ENCODE data around the gene UGT1A4.

Gene UGT1A4

DNA sequence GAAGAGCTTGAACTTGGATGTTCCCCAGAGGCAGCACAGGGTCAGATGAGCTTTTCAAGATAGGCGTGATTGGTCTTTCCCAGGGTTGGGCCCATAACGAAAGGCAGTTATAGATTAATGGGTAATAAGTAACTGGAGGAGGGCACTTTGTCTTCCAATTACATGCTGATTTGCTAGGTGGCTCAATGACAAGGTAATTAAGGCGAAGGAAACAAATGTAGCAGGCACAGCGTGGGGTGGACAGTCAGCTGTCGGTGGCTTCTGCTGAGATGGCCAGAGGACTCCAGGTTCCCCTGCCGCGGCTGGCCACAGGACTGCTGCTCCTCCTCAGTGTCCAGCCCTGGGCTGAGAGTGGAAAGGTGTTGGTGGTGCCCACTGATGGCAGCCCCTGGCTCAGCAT is at the start of gene UGT1A4:
TSS of gene UGT1A4 (plus strand) at position 185 of the 400 bp plus-strand sequence. CDS start at position 270, 85 bp downstream.
- DNase-seq: no peak

DNA sequence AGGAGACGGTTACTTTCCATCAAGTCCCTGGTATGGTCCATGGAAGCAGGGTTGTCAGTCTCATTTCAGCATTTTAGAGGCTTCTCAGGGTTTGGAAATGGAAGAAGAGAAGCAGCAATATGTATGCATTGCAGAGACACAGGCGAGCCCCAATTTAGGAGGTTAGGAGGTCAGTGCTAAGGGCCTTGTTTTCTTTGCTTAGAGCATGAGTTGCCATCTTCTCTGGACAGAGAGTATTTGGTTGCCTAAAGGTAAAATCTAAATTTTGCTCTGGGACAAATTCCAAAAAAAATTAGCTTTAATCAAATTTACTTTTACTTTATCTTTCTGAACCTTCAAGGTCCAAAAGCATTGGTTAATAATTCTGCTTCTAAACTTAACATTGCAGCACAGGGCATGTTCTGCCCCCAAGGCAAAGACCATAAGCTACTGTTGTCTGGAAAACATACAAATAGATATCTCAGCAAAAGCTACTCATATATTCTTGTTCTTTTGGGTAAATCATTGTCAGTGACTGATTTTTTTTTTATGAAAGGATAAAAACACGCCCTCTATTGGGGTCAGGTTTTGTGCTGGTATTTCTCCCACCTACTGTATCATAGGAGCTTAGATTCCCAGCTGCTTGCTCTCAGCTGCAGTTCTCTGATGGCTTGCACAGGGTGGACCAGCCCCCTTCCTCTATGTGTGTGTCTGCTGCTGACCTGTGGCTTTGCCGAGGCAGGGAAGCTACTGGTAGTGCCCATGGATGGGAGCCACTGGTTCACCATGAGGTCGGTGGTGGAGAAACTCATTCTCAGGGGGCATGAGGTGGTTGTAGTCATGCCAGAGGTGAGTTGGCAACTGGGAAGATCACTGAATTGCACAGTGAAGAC is 47.0 kb upstream of the UGT1A4 start, which contains the start of gene UGT1A9:
TSS of gene UGT1A9 (plus strand) at position 609 of the 872 bp plus-strand sequence. CDS start at position 646, 37 bp downstream.
- no peak for DNase-seq

DNA sequence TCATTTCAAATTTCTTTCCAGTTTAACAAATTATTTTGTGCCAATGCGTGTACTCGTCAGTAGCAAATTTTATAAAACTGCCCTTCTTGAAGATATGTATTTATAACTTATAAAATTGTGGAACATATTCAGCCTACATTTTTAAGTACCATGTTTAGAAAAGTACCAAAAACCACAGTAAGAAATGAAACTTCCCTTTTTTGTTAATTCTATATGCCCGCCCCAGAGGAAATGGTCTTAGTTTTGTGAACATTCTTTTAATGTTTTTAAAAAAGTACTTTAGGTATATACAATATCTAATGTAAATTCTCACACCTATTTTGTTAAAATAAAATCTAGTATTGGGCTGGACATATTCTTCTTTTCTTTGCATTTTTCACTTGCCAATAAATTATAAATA is 45.6 kb upstream of the UGT1A4 start:
- no peak for DNase-seq

DNA sequence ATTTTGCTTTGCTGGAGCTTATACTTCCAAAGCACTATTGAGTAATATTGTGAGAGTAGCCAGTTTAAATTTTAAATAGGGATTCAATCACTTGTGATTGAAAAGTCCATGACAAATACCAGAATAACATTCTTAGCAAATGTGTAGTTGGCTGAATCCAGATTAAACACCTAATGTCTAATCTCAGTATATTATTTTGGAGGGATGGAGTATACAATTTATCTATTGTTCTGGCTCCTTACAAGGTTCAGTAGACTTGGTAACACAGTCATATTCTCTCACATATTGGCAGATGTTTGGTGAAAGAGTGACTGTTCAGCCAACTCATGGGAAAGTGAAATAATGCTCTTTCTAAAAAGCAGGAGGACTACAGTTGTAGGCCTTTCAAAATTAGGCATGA is 44.6 kb upstream of the UGT1A4 start:
- DNase-seq: no peak

DNA sequence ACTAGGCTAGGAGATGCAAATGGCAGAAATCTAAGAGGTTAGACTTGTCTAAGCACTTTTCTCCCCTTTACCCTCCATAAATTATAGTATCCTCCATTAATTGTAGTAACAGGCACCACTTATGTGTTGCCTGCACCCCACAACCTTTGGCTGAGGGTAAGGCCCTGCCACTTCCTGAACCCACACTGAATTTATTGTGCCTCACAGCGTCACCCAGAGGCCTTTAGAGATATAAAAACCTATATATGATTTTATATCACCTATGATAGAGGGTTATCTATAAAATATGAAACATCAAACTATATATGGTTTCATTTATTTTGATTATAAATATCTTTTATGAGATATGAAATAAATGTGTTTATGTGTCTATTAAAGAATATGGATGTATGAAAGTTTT is 44.2 kb upstream of the UGT1A4 start:
- no peak for DNase-seq

DNA sequence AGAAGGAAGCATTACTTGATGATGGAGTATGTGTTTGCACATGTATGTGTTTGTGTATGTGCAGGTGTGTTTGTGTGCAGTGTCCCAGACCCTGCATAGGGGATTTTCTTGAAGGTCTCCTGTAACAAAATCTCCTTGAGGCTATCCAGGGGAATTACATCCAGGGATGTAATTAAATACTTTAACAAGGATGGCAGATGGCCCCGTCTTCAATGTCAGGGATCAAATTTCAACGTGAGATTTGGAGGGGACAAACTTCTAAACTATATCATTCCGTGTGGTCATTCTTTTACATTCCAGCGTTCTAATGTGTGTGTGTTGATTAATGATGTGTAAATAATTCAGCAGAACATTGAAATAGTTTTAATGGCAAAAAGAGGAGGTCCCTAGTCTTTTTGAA is 43.5 kb upstream of the UGT1A4 start:
- DNase-seq: no peak

DNA sequence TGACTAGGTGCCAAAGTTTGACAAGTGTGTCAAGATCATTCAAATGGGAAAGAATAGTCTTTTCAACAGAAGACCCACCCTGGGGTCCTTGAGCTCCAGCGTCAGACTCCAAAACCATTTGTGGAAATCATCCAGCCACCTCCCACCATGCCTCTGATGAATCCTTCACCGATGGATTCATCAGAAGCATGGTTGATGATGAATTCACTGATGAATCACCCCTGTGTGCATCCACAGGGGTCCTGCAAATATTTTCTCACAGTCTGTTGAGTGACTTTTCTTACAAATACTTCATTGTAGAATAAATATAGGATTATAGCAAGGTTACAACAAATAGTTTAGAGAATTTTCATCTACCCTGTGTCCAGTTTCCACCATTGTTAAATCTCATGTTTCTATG is 42.5 kb upstream of the UGT1A4 start:
- no peak for DNase-seq

DNA sequence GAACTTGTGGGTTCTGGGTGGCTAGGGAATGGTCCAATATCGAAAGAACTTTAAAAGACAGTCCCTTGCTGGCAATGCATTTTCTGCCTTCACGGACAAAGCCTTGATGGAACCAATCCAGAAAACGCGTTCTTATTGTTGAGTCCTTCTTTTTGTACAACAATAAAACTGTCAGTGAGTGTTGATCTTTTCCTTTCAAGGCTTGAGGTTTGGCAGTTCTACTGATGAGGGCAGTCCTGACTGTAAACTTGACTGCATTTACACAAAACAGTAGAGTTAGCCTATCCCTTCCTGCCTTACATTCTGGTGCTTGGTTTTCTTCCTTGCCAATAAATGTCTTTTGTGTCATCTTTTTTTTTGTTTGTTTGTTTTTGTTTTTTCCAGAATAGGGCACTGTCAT is 39.3 kb upstream of the UGT1A4 start:
- DNase-seq: no peak

DNA sequence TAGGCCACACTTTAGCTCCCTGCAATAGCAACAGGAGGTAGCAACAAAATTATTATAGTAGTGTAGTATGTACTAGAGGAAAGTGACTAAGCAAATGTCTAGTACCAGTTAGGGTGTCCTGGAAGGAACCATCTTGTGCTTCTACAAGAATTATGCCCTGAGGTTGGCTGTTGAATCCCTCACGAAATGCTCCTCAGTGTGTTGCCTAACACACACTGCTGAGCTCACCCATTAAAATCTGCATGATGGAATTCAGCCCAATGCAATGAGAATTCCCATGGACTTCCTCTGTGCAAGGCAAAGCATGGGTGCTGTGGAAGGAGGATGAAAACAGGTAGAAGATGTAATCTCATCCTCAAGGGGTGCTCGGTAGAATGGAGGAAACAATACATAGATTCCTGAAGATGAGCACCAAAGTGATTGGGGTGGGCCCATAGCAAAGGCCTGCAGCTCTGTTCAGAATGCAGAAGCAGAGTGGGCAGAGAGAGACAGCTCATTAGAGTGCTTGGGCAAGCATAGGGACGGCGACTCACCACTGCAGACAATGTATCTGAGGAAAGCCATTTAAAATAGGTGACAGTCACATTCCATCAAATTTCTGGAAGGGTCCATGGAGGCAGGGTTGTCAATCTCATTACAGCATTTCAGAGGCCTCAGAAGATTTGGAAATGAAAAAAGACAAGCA is 38.0 kb upstream of the UGT1A4 start:
- no peak for DNase-seq

DNA sequence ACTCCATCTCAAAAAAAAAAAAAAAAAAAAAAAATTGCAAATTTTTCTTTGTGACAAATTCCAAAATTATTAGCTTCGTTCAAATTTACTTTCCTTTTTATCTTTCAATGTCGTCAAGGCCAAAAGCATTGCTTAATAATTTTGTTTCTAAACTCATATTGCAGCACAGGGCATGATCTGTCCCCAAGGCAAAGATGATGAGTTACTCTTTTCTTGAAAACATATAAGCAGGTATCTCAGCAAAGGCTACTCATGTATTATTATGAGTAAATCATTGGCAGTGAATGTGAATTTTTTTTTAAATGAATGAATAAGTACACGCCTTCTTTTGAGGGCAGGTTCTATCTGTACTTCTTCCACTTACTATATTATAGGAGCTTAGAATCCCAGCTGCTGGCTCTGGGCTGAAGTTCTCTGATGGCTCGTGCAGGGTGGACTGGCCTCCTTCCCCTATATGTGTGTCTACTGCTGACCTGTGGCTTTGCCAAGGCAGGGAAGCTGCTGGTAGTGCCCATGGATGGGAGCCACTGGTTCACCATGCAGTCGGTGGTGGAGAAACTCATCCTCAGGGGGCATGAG is 36.9 kb upstream of the UGT1A4 start, which contains the start of gene UGT1A7:
TSS of gene UGT1A7 (plus strand) at position 381 of the 579 bp plus-strand sequence. CDS start at position 418, 37 bp downstream.
- no peak for DNase-seq

DNA sequence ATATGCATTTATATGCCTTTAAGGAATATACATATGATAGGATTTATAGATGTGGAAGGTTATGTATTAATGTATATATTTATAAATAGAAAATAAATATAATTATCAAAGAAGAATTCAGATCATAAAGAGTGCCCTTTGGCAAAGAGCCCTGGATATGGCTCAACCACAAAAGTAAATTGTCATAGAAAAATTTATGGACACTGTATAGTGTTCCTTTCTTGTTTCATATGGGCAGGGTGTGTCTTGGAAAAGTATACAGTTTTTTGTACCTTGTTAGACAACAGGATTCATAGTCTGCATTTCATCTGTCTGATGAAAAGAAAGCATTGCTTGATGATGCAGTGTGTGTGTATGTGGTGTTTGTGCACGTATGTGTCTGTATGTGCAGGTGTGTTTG is 33.9 kb upstream of the UGT1A4 start:
- no peak for DNase-seq

DNA sequence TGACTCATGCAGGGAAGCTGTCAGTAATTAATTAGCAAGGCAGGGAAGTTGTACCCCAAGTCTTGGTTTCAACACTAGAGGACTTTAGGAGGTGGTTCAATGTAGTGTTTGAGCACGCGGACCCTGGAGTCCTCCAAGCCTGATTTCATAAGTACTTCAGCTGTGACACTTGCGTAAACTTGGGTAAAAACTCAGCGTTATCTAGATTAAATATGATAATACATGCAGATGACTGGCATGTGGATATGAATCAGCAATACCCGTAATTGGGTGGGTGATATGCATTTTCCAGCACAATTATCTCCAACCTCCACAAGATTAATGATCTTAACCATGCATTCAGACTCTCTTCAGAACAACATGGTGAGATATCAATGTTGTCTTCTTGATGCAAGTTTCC is 31.6 kb upstream of the UGT1A4 start:
- DNase-seq: no peak

DNA sequence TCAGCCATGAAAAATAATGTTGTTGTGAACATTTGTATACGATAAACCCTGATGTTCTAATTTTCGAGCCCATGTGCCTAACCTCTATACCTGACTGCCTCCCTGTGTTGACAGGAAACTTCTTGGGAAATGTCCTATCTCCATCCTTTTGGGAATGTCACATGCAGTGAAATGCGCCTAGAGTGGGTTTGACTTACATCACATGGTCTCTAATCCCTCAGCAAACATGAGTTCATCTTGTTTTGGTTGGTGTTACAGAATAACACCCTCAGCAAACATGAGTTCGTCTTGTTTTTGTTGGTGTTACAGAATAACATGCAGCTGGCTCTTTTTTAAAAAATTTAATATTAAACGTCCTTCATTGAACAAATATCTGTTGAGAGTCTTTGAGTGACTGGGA is 30.2 kb upstream of the UGT1A4 start:
- no peak for DNase-seq

DNA sequence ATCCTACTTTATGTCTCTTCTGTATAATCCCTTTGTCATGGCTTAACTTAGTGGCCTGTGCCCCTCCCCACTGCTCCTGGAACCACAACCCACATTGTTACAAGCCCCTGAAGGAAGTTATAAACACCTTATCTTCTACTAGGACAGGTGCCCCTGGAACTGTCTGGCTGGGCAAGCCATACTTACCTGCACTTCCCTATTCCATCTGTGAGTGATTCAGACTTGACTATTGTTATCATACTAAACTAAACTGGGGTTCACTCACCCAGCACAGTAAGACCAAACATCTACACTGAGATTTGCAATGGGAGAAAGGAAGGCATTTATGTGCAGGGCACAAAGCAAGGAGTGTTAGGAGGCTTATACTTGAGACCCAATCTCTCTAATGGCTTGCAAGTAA is 29.5 kb upstream of the UGT1A4 start:
- DNase-seq: no peak

DNA sequence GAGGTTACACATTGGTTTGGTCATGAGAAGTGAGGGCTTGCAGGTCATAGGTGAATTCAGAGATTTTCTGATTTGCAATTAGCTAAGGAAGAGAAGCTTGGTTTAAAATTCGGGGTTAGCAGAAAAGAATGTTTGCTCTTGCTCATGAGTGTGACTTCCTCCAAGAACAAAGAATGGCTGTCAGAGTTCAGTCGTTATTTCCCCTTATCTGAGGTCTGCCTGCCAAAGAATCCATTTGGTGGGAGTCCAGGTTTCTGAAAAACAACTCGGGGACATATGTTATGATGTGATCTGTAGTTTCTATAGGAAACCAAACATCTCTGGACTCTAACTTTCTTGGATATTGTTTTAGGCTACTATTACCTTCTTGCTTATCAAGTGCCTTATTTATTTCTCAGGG is 29.0 kb upstream of the UGT1A4 start:
- DNase-seq: no peak

DNA sequence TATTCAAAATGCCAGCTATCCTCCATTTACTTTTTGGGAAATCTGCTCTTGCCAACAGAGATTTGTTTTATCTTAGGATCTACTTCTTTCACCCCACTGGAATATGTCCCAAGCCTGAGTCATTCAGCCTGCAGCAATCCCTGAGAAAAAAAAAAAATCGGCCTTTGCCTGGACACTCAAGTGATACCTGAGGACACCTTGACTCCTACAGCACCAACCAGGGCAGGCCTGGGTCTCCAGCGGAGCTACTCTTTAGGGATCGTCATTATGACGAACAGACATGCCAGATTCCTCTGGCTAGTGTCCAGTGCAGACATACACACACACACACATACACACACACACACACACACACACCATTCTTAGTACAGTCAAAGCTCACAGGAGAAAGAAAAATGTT is 28.1 kb upstream of the UGT1A4 start:
- DNase-seq: no peak

DNA sequence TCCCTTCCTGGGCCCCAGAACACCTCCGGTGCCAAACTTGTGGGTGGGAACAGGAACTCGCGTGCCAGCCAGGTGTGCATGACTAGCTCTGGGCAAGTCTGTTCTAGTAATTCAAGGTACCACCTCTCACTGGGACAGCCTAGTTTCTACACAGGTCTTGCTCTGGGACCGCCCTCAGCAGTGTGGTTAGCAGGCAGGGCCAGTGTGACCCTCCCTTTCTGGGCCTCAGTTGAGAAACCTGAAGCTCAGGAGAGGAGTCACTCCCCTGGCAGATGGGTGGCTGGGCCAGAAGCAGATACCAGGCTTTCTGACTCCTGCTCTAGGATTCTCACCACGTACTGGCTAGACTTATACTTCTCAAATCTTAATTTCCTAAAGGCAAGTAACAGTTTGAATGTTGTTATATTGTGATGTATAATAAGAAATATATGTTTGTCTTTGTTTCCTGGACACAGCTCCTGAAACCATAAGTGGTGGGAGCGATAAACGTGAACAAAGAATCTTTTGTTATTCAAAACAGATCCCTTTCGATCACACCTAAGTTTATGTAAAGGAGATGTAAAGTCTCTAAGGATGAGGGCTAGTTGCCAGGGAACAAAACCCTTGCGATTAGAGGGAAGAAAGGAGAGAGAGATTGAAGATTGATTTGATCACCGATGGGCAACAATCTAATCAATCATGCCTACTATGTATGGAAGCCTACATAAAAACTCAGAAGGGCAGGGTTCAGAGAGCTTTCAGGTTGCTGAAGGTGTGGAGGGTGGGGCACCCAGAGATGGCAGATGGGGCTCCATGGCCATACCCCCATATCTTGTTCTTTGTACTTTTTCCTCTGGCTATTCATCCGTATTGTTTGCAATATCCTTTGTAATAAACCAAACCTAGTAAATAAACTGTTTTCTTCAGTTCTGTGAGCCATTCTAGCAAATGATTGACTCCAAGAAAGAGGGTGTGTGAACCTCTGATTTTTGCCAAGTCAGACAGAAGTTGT is 26.8 kb upstream of the UGT1A4 start:
- peak; percentile 26 for DNase-seq

DNA sequence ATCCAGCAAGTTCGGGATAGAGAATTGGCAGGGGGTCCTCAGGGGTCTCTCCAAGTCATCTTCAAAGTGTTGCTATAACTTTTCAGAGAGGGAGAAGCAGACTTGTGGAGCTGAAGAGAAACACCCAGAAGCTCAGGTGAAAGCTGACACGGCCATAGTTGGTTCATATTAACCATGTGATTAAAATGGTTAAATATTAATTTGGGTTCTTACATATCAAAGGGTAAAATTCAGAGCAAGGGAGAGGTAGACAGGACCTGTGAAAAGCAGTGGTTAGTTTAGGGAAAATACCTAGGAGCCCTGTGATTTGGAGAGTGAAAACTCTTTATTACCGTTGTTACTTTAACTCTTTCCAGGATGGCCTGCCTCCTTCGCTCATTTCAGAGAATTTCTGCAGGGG is 25.9 kb upstream of the UGT1A4 start, which contains the start of gene UGT1A6:
TSS of gene UGT1A6 (plus strand) at position 243 of the 400 bp plus-strand sequence. CDS start at position 358, 115 bp downstream.
- DNase-seq: no peak

DNA sequence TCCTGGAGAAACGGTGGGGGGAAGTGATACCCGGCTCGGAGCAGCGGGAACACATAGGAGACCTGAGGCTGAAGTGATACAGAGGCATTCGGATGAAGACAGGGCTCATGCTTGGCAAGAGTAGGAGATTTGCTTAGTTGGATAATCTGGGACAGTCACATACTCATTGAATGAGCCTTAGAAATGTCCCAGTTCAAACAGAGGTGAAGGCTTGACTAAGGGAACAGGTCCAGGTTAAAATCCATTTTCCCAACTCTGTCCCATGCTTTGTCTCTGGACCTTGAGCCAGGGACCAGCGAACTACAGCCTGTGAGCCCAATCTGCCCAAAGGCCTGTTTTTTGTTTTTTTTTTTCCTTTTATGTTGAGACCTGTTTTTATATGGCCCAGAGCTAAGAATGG is 24.6 kb upstream of the UGT1A4 start:
- no peak for DNase-seq

DNA sequence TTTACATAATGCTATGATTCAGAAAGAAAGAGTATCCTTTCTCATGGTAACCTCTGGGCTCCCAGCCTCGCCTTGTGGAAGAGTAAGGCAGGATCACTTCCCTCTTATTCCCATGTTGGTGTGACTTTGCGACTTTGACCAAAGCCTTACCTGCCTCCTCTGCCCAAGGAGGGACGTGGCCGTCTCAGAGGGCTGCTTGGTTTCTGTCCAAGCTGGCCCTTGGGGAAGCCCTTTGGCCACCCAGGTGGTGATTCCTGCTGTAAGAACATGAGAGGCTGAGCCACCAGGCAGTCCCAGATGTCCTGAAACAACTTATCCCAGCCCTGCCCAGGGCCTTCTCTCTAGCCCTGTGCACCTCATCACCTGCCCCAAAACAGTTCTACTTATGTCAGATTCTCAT is 19.8 kb upstream of the UGT1A4 start:
- DNase-seq: no peak

DNA sequence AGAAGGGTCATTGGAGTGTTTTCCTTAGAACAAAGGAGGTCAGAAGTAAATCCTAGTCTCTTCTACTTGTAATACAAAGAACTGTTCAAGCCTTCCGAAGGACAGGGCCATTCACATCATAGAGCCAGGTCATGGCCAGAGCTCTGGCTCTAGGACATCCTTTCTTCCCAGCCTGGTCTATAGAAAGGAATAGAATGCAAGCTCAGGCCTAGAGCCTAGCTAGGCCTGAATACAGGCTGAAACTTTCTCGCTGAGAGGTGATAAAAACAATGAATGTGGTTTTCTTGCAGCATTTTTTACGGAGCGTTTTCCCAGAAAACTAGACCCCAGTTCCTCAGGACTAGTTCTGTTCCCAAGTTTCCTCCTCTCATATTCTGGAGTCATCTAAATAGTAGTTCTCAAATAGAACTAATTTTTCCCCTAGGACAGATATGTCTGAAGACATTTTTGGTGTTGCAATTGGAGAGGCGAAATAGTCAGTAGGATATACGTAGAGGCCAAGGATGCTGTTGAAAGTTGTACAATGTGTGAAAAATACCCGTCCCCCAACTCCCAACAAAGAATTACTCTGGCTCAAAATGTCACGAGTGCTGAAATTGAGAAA is 19.0 kb upstream of the UGT1A4 start:
- DNase-seq: no peak
